ENCODE measurements around the gene ARHGAP8. TPM values are rescaled to one million over a fixed set of nuclear protein-coding genes. Genes with fewer than 3 reads are reported as not detected.
"Not testable (repeated sequence)": the region's sequence is repeated elsewhere in the genome, so short reads cannot be mapped to it uniquely, and the experiment has no call there.

Gene ARHGAP8
- total RNA-seq, 1 experiment from 2014 or later = not detected

- DNase-seq (ENCODE audit: low read depth) = no peak
Measured at GRCh38 chr22:44739024-44739423, 13.4 kb upstream of the ARHGAP8 start.

- not testable (repeated sequence) for DNase-seq (ENCODE audit: low read depth)
Measured at GRCh38 chr22:44739666-44740065, 12.7 kb upstream of the ARHGAP8 start.

DNA sequence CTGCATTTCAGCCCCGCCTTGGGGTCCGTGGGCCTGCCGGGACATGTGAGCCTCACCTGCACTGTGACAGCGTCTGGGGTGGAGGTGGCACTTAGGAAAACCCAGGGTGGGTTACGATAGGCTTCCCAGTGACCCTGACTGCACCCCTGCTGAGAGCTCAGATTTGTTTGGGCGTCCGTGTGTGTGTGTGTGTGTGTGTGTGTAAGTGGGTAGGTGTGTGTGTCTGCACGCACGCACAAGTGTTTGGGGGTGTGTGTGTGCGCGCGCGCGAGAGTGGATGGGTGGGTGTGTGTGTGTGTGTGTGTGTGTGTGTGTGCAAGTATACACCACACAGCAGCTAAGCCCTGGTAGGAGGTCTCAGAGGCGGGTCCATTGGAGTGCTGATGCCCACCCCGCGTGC, 12.1 kb upstream of the ARHGAP8 start:
- no peak for DNase-seq (ENCODE audit: low read depth)

DNA sequence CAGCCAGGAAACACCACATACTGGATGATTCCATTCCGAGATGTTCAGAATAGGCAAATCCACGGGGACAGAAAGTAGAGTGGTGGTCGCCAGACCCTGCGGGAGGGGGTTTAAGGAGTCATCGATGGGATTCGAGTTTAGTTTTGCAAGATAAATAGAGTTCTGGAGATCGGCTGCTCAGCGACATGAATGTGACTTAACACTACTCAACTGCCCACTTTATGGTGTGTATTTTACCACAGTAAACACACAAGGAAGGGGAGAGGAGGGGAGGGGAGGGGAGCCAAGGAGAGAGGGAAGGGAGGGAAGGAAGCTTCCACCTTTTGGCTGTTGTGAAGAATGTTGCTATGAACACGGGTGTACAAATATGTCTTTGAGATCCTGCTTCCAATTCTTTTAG, 10.4 kb upstream of the ARHGAP8 start:
- DNase-seq (ENCODE audit: low read depth) = no peak

GRCh38 chr22:44743247-44743646, 9.1 kb upstream of the ARHGAP8 start:
- DNase-seq (ENCODE audit: low read depth) = no peak

GRCh38 chr22:44743804-44744211, 8.6 kb upstream of the ARHGAP8 start:
- no peak for DNase-seq (ENCODE audit: low read depth)

DNA sequence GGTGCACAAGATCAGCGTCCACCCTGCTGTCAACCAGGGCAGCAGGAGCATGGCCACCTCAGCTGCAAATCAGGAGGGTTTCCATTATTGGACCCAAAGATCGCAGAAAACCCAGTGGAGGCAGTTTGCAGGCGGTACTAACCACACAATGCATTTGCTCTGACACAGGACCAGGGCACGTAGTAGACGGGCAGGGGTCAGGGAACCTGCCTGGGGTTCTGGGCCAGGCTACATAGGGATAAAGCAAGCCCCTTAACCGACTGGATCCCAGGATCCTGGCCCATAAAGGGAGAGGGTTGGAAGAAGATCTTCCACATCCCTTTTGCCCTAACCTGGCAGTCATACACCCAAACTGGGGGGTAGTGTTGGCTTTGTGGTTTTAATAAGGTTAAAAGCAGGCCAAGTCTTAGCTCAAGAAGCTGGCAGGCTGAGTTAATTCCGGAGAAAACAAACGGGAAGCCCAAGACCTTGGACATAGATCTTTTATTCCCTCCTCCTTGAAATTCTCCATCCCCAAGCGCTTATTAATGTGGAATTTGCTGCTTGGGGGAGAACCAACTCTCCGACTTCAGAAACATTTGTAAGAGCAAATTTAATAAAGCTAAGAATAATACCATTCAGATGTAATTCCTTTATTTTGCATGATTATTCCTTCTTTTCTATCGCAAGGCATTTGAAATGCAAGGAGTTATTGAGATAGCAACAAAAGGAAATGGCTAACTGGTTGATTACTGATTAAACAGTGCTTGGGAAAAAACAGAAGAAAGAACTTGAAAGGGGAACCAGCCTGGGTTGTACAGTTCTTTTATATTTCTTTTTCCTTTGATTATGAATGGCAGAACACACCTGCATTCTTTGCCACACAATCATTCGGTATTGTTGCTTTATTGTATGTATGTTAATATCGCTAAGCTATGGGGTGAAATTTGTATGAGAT, 6.3 kb upstream of the ARHGAP8 start:
- no peak for DNase-seq (ENCODE audit: low read depth)

- not testable (repeated sequence) for DNase-seq (ENCODE audit: low read depth)
Measured at GRCh38 chr22:44747784-44748127, 4.6 kb upstream of the ARHGAP8 start.

- DNase-seq (ENCODE audit: low read depth) = no peak
Measured at GRCh38 chr22:44748524-44748923, 3.9 kb upstream of the ARHGAP8 start.

GRCh38 chr22:44750481-44750880, 1.9 kb upstream of the ARHGAP8 start:
- DNase-seq (ENCODE audit: low read depth) = no peak

- DNase-seq (ENCODE audit: low read depth) = peak; percentile 22
Measured at GRCh38 chr22:44753189-44754042, 1.0 kb downstream of the ARHGAP8 start.

DNA sequence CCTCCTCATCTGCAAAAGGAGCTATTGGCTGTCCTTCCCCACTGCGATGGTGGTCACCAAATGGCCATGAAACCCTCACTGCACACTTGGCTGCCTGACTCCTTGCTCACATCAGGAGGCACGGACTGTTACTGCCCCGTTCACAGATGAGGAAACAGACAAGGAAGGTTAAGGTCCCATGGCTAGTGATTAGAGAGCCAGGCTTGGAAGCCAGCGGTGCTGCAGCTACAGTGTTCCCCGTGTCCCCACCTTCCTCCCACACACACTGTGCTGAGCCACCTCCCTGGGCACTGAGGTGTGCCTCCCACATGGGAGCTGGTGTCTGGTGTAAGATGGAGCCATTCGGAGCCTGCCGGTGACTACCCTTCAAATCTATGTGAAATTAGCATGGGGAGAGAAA, 2.6 kb downstream of the ARHGAP8 start:
- DNase-seq (ENCODE audit: low read depth) = no peak

GRCh38 chr22:44755417-44755816, 3.0 kb downstream of the ARHGAP8 start:
- DNase-seq (ENCODE audit: low read depth) = no peak

DNA sequence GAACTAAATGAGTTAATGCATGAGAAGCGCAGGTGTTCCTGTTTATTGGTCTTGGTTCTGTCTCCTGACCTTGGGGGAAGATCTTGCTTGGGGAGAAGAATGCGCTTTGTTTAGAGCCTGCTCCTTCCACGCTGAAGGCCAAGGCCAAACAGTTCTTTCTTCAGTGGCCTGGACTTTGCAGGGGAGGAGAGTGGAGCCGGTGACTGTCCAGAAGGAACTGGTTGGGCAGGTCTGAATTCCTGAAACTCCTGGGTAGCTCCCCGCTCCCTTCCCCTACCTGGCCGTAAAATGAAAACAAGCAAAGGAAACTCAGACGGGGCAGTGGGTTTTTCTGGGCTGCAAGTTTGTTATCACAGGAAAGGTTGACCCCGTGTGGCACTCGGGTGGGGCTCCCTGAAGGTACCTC, 3.6 kb downstream of the ARHGAP8 start:
- DNase-seq (ENCODE audit: low read depth) = no peak

DNA sequence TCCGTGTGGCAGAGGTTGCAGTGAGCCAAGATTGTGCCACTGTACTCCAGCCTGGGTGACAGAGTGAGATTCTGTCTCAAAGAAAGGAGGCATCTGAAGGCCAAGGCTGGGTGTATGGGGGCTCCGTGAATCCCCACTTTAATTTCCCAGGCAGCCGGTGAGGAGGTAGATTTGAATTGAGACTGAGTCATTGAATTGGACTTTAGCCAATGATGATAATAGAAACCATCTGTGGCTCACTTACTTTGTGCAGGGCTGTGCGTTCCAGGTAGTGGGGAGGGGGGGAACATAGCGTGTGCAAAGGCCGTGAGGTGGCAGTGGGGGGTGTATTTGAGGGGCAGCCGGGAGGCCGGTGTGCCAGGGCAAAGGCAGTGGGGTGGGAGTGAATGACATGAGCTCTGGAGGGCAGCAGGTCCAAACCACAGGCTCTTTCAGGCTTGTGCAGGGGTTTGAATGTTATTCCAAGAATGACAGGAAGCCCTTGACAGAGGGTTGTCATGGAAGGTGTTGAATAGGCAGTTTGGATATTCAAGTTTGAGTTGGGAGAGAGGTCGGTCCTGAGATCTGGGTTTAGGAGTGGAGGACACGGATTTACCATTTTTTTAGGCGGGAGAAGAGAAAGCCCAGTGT, 6.1 kb downstream of the ARHGAP8 start:
- DNase-seq (ENCODE audit: low read depth) = no peak

DNA sequence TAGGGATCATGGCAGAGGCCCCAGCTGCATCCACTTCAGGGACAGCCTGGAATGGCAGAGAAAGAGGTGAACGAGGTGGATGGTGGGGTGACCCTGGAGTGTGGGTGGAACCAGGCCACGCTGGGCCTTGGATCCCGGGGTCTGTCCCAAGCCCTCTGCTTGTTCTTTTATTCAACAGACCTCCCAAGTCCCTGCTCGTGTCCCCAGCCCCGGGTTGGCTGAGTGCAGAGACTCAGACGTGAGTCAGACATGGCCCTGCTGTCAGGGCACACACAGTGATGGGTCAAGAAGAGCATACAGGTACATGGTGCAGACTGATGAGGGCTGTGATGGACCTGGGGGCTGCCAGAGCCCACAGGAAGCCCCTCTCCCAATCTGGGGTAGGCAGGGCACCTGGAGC, 6.6 kb downstream of the ARHGAP8 start:
- no peak for DNase-seq (ENCODE audit: low read depth)

DNA sequence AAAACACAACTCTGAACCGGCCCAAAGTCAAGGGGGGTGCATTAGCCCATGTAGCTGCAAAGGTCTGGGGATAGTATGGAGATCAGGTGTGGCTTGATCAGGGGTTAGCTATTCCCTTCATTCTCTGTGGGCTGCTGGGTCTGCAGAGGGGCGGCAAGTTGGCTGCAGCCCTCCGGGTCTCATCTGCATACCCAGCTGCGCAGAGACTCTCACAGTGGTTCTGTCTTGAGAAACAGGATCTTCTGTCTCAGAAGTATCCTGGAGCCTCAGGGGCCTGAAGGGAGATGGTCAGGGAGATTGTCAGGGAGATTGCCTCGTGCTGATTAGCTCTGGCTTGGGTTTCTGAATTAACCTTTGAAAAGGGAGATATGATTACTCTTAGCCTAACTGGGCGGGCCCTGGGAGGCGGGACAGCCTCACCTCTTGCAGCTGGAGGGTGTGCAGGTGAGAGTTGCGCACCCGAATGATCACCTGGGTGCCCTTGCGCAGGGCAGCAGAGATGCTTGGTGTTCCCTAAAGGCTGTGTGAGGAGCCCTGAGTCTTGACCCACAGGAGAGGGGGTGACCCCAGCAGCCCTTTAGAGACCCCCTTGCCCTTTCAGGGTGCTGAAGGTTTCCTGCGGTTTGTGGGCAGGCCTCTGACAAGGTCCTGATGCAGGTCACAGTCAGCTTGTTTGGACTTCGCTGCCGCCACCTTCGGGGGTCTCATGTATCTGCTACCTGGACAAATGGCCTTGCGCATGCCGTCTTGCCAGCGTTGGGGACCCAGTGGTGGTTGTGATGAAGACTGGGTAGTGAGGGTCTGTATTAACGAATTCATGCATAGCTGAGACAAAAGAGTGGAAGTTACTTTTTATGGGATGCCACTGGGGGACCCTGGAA, 7.3 kb downstream of the ARHGAP8 start:
- DNase-seq (ENCODE audit: low read depth) = no peak

DNA sequence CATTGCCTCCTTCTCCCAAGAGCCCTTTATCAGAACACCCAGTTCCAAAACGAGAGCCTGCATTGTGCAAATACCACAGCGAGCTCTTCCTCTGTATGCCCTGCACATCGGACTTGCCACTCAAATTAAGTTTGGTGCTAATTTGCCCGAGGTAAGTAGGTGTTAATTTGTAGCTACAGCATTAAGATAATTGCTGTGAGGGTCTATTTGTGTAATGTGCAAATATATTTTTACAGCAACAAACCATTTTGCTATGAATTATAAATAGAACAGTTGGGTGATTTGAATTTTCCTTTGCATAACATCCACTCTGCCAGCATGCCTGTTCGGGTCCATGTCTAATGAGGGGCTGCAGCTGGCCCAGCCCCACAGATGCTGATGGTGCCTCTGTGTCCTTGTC, 8.1 kb downstream of the ARHGAP8 start:
- DNase-seq (ENCODE audit: low read depth) = no peak

DNA sequence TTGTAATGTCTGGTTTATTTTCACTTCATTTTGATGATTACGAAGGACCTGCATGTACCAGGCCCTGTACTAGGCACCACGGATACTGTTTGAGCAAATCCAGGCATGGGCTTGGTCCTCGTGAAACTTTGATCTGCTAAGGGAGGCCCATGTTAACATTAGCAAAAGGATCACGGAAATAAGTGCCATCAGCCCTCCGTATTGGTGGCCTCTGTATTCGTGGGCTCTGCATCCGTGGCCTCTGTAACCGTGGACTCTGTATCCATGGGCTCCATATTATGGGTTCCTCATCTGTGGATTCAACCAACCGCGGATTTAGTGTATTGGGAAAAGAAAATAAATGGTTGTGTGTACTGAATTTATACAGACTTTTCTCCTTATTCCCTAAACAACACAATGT, 8.7 kb downstream of the ARHGAP8 start:
- DNase-seq (ENCODE audit: low read depth) = no peak

DNA sequence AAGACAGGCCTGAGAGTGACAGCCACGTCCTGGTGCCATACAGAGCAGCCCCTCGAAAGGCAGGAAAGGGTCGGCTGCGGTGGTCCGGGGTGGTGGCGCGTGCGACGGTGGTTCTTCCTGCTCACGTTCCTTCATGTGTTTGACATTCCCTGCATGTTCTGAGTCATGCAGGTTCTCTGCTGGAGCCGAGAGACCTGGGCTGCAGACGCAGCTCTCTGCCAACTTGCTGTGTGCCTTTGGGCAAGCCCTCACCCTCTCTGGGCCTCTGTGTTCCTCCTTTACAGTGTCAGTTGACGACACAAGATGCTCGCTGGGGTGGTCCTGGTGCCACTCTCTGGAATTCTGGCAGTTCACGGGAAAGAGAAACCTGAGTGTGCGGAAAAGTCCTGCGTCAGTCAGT, 12.0 kb downstream of the ARHGAP8 start:
- DNase-seq (ENCODE audit: low read depth) = no peak

- DNase-seq (ENCODE audit: low read depth) = no peak
Measured at GRCh38 chr22:44764974-44765373, 12.6 kb downstream of the ARHGAP8 start.
